Upper lobe of left lung (tissue), 6 donors: ENCODE results near the gene BICDL2. TPM values are rescaled to one million over a fixed set of nuclear protein-coding genes. Genes with fewer than 3 reads are reported as not detected.

ENCODE experiments used
- ATAC-seq, 2 donors: fragments of 200-7000 bp; cut with Tn5 transposase; one replicate each; pipeline ENCODE4 v1.9.1; 2022; ENCODE audit warnings: mild to moderate bottlenecking in 2 of 2, moderate library complexity in 2 of 2; ENCODE audit not compliant: low FRiP score in 2 of 2
- DNase-seq, 2 donors: peaks; one replicate each; pipeline ENCODE4 v3.0.0-alpha.2; 2019 to 2020
- H3K27ac ChIP-seq, 4 donors: fragments of 200-600 bp; sonication (generic); one replicate each; pipeline ENCODE4 v1.5.1; 2016 to 2019
- H3K27me3 ChIP-seq, 4 donors: fragments of 200-600 bp; sonication (generic); one replicate each; pipeline ENCODE4 v1.5.1; 2017 to 2019
- H3K36me3 ChIP-seq, 4 donors: fragments of 200-600 bp; sonication (generic); one replicate each; pipeline ENCODE4 v1.5.1; 2016 to 2019
- H3K4me1 ChIP-seq, 4 donors: fragments of 200-600 bp; sonication (generic); one replicate each; pipeline ENCODE4 v1.5.1; 2018 to 2019
- H3K4me3 ChIP-seq, 4 donors: fragments of 200-600 bp; sonication (generic); one replicate each; pipeline ENCODE4 v1.5.1; 2017 to 2019; ENCODE audit warnings: mild to moderate bottlenecking in 2 of 4, moderate library complexity in 1 of 4
- H3K9me3 ChIP-seq, 4 donors: fragments of 200-600 bp; sonication (generic); one replicate each; pipeline ENCODE4 v1.5.1; 2018 to 2019
- EP300 ChIP-seq, 4 donors: sonication (generic); formaldehyde crosslinking; IDR thresholded peaks; one replicate each; pipeline ENCODE4 v1.5.1; 2017; ENCODE audit warnings: antibody characterized with exemption in 4 of 4, control low read depth in 2 of 4
- POLR2A ChIP-seq, 4 donors: fragments of 450-650 bp; IDR thresholded peaks; one replicate each; pipeline ENCODE4 v1.5.1; 2016 to 2017; ENCODE audit warnings: antibody characterized with exemption in 4 of 4, mild to moderate bottlenecking in 2 of 4
- POLR2AphosphoS5 ChIP-seq, 2 donors: sonication (generic); formaldehyde crosslinking; IDR thresholded peaks; one replicate each; pipeline ENCODE4 v1.5.1; 2017; ENCODE audit warnings: antibody characterized with exemption in 2 of 2
- WGBS, 2 donors: methylation state at CpG; one replicate each; pipeline ENCODE4 v1.1.5; 2017 to 2018; 5-methylcytosine and 5-hydroxymethylcytosine counted together
- total RNA-seq, 6 donors: library from RNA; depleted of rRNA in 4 of 6; stranded (reverse); fragments of >200 nt in 4 of 6; gene quantifications; one replicate each; pipeline versions ENCODE4 v1.1.0 to v1.2.1, GENCODE V29; 2016 to 2021
- TF ChIP-seq, protein P1 (sequence below), 6 experiments: fragments of 450-650 bp in 4 of 6; fragments of 200-600 bp in 2 of 6; sonication (generic) in 2 of 6; IDR thresholded peaks; one replicate each; pipeline ENCODE4 v1.5.1; 2016 to 2019; ENCODE audit warnings: antibody characterized with exemption in 6 of 6
- donor health status: DM: no; HTN: no; CAD: no; lungs with moderate emphysema.
- donor health status: DM: no; HTN: yes; CAD: no; lungs with severe emphysema.

BICDL2 gene
- total RNA-seq, 6 donors from 2014 or later: 18.5 to 98.5 (median 35.0) TPM

GRCh38 chr16:3021449-3022207, 15.1 kb downstream of the BICDL2 start:
- Histone ChIP-seq H3K36me3 (peaks cover 3 to 15% (median 10%) of the 10 kb centered on the region in 4 donors), H3K4me1 (peaks cover 45 to 72% (median 53%) of the 10 kb centered on the region in 4 donors), H3K27ac (peak overlapping the region; percentile 94 to 97 (median 97)), H3K27me3 (peaks cover 0 to 10% (median 3%) of the 10 kb centered on the region in 4 donors), H3K9me3 (no peaks in the 10 kb centered on the region), H3K4me3 (peak overlapping the region; percentile 62 to 80 (median 72))
- TF ChIP-seq POLR2A (IDR thresholded peaks at IDR 0.05) (peak in 1 of 4 donors; percentile 3), EP300 (IDR thresholded peaks at IDR 0.05) (no peak), POLR2AphosphoS5 (IDR thresholded peaks at IDR 0.05) (no peak)
- TF ChIP-seq, protein P1, sequence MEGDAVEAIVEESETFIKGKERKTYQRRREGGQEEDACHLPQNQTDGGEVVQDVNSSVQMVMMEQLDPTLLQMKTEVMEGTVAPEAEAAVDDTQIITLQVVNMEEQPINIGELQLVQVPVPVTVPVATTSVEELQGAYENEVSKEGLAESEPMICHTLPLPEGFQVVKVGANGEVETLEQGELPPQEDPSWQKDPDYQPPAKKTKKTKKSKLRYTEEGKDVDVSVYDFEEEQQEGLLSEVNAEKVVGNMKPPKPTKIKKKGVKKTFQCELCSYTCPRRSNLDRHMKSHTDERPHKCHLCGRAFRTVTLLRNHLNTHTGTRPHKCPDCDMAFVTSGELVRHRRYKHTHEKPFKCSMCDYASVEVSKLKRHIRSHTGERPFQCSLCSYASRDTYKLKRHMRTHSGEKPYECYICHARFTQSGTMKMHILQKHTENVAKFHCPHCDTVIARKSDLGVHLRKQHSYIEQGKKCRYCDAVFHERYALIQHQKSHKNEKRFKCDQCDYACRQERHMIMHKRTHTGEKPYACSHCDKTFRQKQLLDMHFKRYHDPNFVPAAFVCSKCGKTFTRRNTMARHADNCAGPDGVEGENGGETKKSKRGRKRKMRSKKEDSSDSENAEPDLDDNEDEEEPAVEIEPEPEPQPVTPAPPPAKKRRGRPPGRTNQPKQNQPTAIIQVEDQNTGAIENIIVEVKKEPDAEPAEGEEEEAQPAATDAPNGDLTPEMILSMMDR (IDR thresholded peaks at IDR 0.05): peak in 4 of 6 experiments; percentile 16 to 54 (median 32)
- peak in 1 of 2 donors; percentile 93 for DNase-seq
- peak; percentile 74 to 77 for ATAC-seq
- WGBS, 2 donors: 13 to 31% methylated on average over 8 to 25 of the region's 25 CpGs

GRCh38 chr16:3020604-3021448, 15.9 kb downstream of the BICDL2 start:
- peak; percentile 91 to 95 for DNase-seq
- Histone ChIP-seq H3K4me3 (peak overlapping the region; percentile 62 to 80 (median 72)), H3K27ac (peak overlapping the region; percentile 94 to 97 (median 97)), H3K36me3 (peaks cover 1 to 7% (median 2%) of the 10 kb centered on the region in 4 donors), H3K4me1 (peaks cover 45 to 72% (median 53%) of the 10 kb centered on the region in 4 donors), H3K27me3 (peaks cover 0 to 10% (median 3%) of the 10 kb centered on the region in 4 donors), H3K9me3 (no peaks in the 10 kb centered on the region)
- TF ChIP-seq EP300 (IDR thresholded peaks at IDR 0.05) (peak in 2 of 4 donors; percentile 61 to 93), POLR2AphosphoS5 (IDR thresholded peaks at IDR 0.05) (peak; percentile 68 to 92), POLR2A (IDR thresholded peaks at IDR 0.05) (peak in 1 of 4 donors; percentile 80)
- TF ChIP-seq, protein P1 (IDR thresholded peaks at IDR 0.05): peak in 1 of 6 experiments; percentile 15
- peak; percentile 56 to 82 for ATAC-seq
- WGBS, 2 donors: 4% methylated on average over 24 of the region's 57 CpGs; no CpG with 5 or more reads in 1 of the 2 donors

DNA sequence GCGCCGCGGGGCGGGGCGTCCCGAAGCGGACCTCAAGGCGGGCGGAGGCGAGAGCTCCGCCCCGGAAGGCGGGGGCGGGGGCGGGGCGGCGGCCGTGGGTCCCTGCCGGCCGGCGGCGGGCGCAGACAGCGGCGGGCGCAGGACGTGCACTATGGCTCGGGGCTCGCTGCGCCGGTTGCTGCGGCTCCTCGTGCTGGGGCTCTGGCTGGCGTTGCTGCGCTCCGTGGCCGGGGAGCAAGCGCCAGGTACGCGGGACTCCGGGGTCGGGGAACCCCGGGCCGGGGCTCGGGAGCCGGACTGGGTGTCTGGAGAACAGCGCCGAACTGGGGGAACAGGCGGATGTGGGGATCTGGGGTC, 16.5 kb downstream of the BICDL2 start, which contains the start of gene TNFRSF12A:
Gene TNFRSF12A, plus strand, starts transcription at position 122 of the 357 bp plus-strand sequence. Its CDS starts 30 bp downstream, at position 152.
- peak in 1 of 2 donors; percentile 71 for ATAC-seq
- H3K36me3 ChIP-seq: peaks cover 0 to 5% (median 0%) of the 10 kb centered on the region in 4 donors
- H3K27ac ChIP-seq: peak within 1 kb of the TSS; percentile 94 to 97 (median 97)
- TF ChIP-seq, protein P1 (IDR thresholded peaks at IDR 0.05): peak in 3 of 6 experiments; percentile 41 to 57 (median 45)
- peak; percentile 46 to 98 (median 85) for TF ChIP-seq POLR2A (IDR thresholded peaks at IDR 0.05)
- peak in 1 of 4 donors; percentile 7 for TF ChIP-seq EP300 (IDR thresholded peaks at IDR 0.05)
- TF ChIP-seq POLR2AphosphoS5 (IDR thresholded peaks at IDR 0.05): peak; percentile 85 to 87
- H3K4me3 ChIP-seq: peak within 1 kb of the TSS; percentile 62 to 80 (median 72)
- 0 to 3% methylated on average over 19 to 49 of the region's 49 CpGs for whole genome bisulfite sequencing, 2 donors
- H3K9me3 ChIP-seq: no peaks in the 10 kb centered on the region
- peak; percentile 87 to 97 for DNase-seq
- H3K4me1 ChIP-seq: peaks cover 45 to 67% (median 53%) of the 10 kb centered on the region in 4 donors
- peaks cover 0 to 10% (median 3%) of the 10 kb centered on the region in 4 donors for H3K27me3 ChIP-seq

DNA sequence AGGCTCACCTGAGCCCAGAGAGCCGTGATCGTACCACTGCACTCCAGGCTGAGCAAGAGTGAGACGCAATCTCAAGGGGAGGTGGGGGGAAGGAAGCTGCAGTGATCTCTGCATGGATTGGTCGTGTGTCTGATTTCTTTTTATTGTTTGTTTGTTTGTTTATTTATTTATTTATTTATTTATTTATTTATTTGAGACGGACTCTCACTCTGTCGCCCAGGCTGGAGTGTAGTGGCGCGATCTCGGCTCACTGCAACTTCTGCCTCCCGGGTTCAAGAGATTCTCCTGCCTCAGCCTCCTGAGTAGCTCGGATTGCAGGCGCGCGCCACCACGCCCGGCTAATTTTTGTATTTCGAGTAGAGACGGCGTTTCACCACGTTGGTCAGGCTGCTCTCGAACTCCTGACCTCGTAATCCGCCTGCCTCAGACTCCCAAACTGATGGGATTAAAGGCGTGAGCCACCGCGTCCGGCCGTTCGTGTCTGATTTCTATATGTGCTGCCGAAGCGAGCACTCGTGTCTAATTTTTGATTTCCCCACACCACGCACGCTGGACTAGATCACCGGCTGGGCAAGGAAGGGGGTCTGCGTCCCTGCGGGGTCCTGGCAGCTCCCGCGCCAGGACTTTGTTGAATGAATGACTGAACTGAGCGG, 17.0 kb downstream of the BICDL2 start:
- no peak for TF ChIP-seq EP300 (IDR thresholded peaks at IDR 0.05)
- TF ChIP-seq POLR2A (IDR thresholded peaks at IDR 0.05): no peak
- TF ChIP-seq, protein P1 (IDR thresholded peaks at IDR 0.05): no peak
- no peak for TF ChIP-seq POLR2AphosphoS5 (IDR thresholded peaks at IDR 0.05)
- ATAC-seq (no peak), DNase-seq (no peak)
- Histone ChIP-seq H3K27me3 (peaks cover 0 to 10% (median 3%) of the 10 kb centered on the region in 4 donors), H3K4me1 (peaks cover 40 to 62% (median 51%) of the 10 kb centered on the region in 4 donors), H3K36me3 (peaks cover 0 to 5% (median 0%) of the 10 kb centered on the region in 4 donors), H3K27ac (peak overlapping the region in 3 of 4 donors; percentile 97), H3K4me3 (peak overlapping the region in 3 of 4 donors; percentile 62 to 76 (median 69)), H3K9me3 (no peaks in the 10 kb centered on the region)
- 33 to 58% methylated on average over 20 to 40 of the region's 40 CpGs for WGBS, 2 donors
